ENCODE results near the gene PARPBP.

GRCh38 chr12:102144221-102144620 is 24.2 kb downstream of the PARPBP start:
- TF ChIP-seq POLR2A (IDR thresholded peaks at IDR 0.05) (no peak), CTCF (IDR thresholded peaks at IDR 0.05) (no peak), POLR2AphosphoS5 (IDR thresholded peaks at IDR 0.05) (no peak)
